IMR-90 (cell line): Measurements from ENCODE around the gene RYR2. TPM values are rescaled to one million over a fixed set of nuclear protein-coding genes. Genes with fewer than 3 reads are reported as not detected.

Experiments
- ATAC-seq: fragments of 200-7000 bp; cut with Tn5 transposase; 2 replicates; pipeline ENCODE4 v1.9.1; 2020; ENCODE audit warnings: low read depth, mild to moderate bottlenecking, moderate library complexity
- BruUV-seq: library from RNA; stranded (reverse); fragments of 400-500 nt; replicated peaks from 2 replicates; lab custom pipeline; 2021; lab: Mats Ljungman, UMichigan
- CTCF ChIA-PET: fragments of 300-600 bp; formaldehyde crosslinking; extraction: SDS; loops from one replicate; lab custom pipeline; 2021; ENCODE audit warnings: antibody characterized with exemption; lab: Yijun Ruan, JAX
- POLR2A ChIA-PET: fragments of 300-600 bp; sonication (Branson Sonifier 250); formaldehyde crosslinking; loops from one replicate; lab custom pipeline; 2022; ENCODE audit warnings: antibody characterized with exemption; ENCODE audit not compliant: unreplicated experiment; lab: Charles Lee
- DNase-seq: peaks from one replicate; pipeline ENCODE4 v3.0.0; 2013
- H2AFZ ChIP-seq: replicated peaks from 2 replicates; pipeline ENCODE3; 2013; ENCODE audit warnings: low read length, mild to moderate bottlenecking; ENCODE audit not compliant: poor library complexity
- H2AK5ac ChIP-seq: 2 replicates; pipeline ENCODE4 v1.6.1; 2013; ENCODE audit warnings: low read depth, low read length, inconsistent platforms
- H2AK9ac ChIP-seq: replicated peaks from 2 replicates; pipeline ENCODE3; 2013; ENCODE audit warnings: mild to moderate bottlenecking, low read depth, low read length, moderate library complexity; ENCODE audit not compliant: poor library complexity
- H2BK120ac ChIP-seq: 2 replicates; pipeline ENCODE4 v1.6.1; 2013; ENCODE audit warnings: low read depth, low read length, inconsistent platforms
- H2BK15ac ChIP-seq: 3 replicates; pipeline ENCODE4 v1.6.1; 2013; ENCODE audit warnings: low read depth, low read length, inconsistent platforms
- H2BK20ac ChIP-seq: 2 replicates; pipeline ENCODE4 v1.6.1; 2013; ENCODE audit warnings: low read depth, mild to moderate bottlenecking, inconsistent platforms, low read length, moderate library complexity
- H2BK5ac ChIP-seq: 2 replicates; pipeline ENCODE4 v1.6.1; 2013; ENCODE audit warnings: mild to moderate bottlenecking, low read depth, low read length, inconsistent platforms; ENCODE audit not compliant: poor library complexity, severe bottlenecking
- H3K14ac ChIP-seq: replicated peaks from 2 replicates; pipeline ENCODE4 v1.6.1; 2013; ENCODE audit warnings: low read depth, low read length, inconsistent platforms
- H3K18ac ChIP-seq: 2 replicates; pipeline ENCODE4 v1.6.1; 2013; ENCODE audit warnings: low read depth, low read length, control low read depth
- H3K23ac ChIP-seq: 2 replicates; pipeline ENCODE4 v1.6.1; 2013; ENCODE audit warnings: low read depth, low read length, inconsistent platforms
- H3K27ac ChIP-seq: 2 replicates; pipeline ENCODE4 v1.5.1; 2013; ENCODE audit warnings: mild to moderate bottlenecking, control low read depth, low read length; ENCODE audit not compliant: insufficient read depth
- H3K27me3 ChIP-seq: 2 replicates; pipeline ENCODE4 v1.6.1; 2013; ENCODE audit warnings: low read length; ENCODE audit not compliant: control insufficient read depth, insufficient read depth
- H3K36me3 ChIP-seq: 2 replicates; pipeline ENCODE4 v1.6.1; 2013; ENCODE audit warnings: low read length, mixed read lengths; ENCODE audit not compliant: control insufficient read depth, insufficient read depth
- H3K4ac ChIP-seq: 2 replicates; pipeline ENCODE4 v1.6.1; 2013; ENCODE audit warnings: low read depth, low read length, inconsistent platforms
- H3K4me1 ChIP-seq: 2 replicates; pipeline ENCODE4 v1.6.1; 2013; ENCODE audit warnings: low read length, mixed read lengths; ENCODE audit not compliant: control insufficient read depth, insufficient read depth
- H3K4me2 ChIP-seq: 2 replicates; pipeline ENCODE4 v1.6.1; 2013; ENCODE audit warnings: low read depth, mild to moderate bottlenecking, control low read depth, low read length, moderate library complexity
- H3K4me3 ChIP-seq: 2 replicates; pipeline ENCODE4 v1.5.1; 2013; ENCODE audit warnings: low read depth, mild to moderate bottlenecking, control low read depth, low read length, moderate library complexity; ENCODE audit not compliant: insufficient read depth
- H3K56ac ChIP-seq: 2 replicates; pipeline ENCODE4 v1.6.1; 2013; ENCODE audit warnings: low read length, inconsistent platforms; ENCODE audit not compliant: insufficient read depth; ENCODE audit errors: extremely low read depth
- H3K79me1 ChIP-seq, 2 experiments: 2 replicates each; pipeline ENCODE4 v1.6.1; 2013; ENCODE audit warnings: low read length in 2 of 2, inconsistent platforms in 1 of 2, low read depth in 1 of 2
- H3K9ac ChIP-seq: 2 replicates; pipeline ENCODE4 v1.6.1; 2013; ENCODE audit warnings: low read depth, low read length, control low read depth
- H3K9me1 ChIP-seq: 2 replicates; pipeline ENCODE4 v1.6.1; 2013; ENCODE audit warnings: low read length, inconsistent platforms; ENCODE audit not compliant: insufficient read depth
- H3K9me3 ChIP-seq: 2 replicates; pipeline ENCODE4 v1.6.1; 2013; ENCODE audit warnings: low read length; ENCODE audit not compliant: control insufficient read depth, insufficient read depth
- H4K20me1 ChIP-seq: 2 replicates; pipeline ENCODE4 v1.6.1; 2013; ENCODE audit warnings: low read length, inconsistent platforms; ENCODE audit not compliant: insufficient read depth
- H4K5ac ChIP-seq: 2 replicates; pipeline ENCODE4 v1.6.1; 2013; ENCODE audit warnings: mild to moderate bottlenecking, low read depth, low read length, control low read depth
- H4K8ac ChIP-seq, 2 experiments: 2 replicates each; pipeline ENCODE4 v1.6.1; 2013; ENCODE audit warnings: low read depth in 2 of 2, low read length in 2 of 2, control low read depth in 1 of 2, inconsistent platforms in 1 of 2
- H4K91ac ChIP-seq: 2 replicates; pipeline ENCODE4 v1.6.1; 2013; ENCODE audit warnings: low read depth, low read length, inconsistent platforms; ENCODE audit not compliant: insufficient read depth
- CEBPB ChIP-seq: IDR thresholded peaks from 2 replicates; pipeline ENCODE4 v1.6.1; 2012; ENCODE audit warnings: low read depth, low read length, improper control_type of control experiment
- CHD1 ChIP-seq: IDR thresholded peaks from 2 replicates; pipeline ENCODE4 v1.6.1; 2012; ENCODE audit warnings: low read depth, low read length, improper control_type of control experiment
- NFE2L2 ChIP-seq: fragments of 150-350 bp; IDR thresholded peaks from 2 replicates; pipeline ENCODE4 v1.6.1; 2016; ENCODE audit warnings: low read depth, mild to moderate bottlenecking, low read length
- RAD21 ChIP-seq: IDR thresholded peaks from 2 replicates; pipeline ENCODE4 v1.6.1; 2012; ENCODE audit warnings: low read length, improper control_type of control experiment
- WGBS, 2 experiments: methylation state at CpG; one replicate each; pipeline versions ENCODE4 v1.1.5 to v1.1.7; 2013; ENCODE audit warnings: missing lambda C conversion rate in 2 of 2; ENCODE audit not compliant: insufficient read length in 1 of 2; ENCODE audit errors: extremely low coverage in 2 of 2; 5-methylcytosine and 5-hydroxymethylcytosine counted together
- dilution Hi-C: fragments of 300-500 bp; cut with HindIII; formaldehyde crosslinking; loops from one replicate; pipeline ENCODE4 v1.14.3; 2018; ENCODE audit warnings: low sequenced_read_pairs; ENCODE audit not compliant: unreplicated experiment
- in situ Hi-C: fragments of 300-500 bp; cut with MboI; formaldehyde crosslinking; loops from 3 replicates; pipeline ENCODE4 v1.14.3; 2019; ENCODE audit warnings: low sequenced_read_pairs, inconsistent platforms, mixed read lengths
- intact Hi-C: fragments of 100-400 bp; cut with micrococcal nuclease; formaldehyde crosslinking; loops from 2 replicates; pipeline ENCODE4 v1.10.0; 2022
- polyA plus RNA-seq, 3 experiments: library from polyadenylated mRNA; depleted of rRNA; stranded (reverse); fragments of >200 nt; gene quantifications; 2 replicates each; pipeline ENCODE4 v1.2.3, GENCODE V29; 2012; ENCODE audit warnings: low replicate concordance in 1 of 3
- total RNA-seq: library from RNA; depleted of rRNA; stranded (reverse); fragments of >200 nt; gene quantifications from 2 replicates; pipeline ENCODE4 v1.2.3, GENCODE V29; 2012

RYR2 gene
- total and polyA plus RNA-seq, 2 of the 4 experiments (the other 2 are of a cell fraction) = not detected

DNA sequence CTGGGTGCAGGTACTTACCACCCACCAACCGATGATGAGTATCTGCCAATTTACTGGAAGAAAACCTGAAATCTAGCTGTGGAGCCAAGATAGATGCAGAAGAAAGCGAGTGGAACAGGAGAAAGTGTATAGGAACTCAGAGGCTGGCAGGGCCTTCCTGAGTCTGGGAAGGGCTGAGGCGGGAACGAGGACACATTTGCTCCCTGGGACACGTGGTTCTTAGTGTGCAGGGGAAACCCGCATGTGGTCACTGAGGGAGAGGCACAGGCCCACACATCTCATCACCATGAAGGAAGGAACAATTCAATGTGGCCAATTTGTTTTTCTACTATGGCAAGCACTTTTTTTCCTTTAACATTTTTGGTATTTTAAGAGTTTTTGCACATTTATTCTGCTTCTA lies 8.2 kb downstream of the RYR2 start:
- Histone ChIP-seq H3K79me1 (no peaks in the 10 kb centered on the region), H3K4ac (no peak overlapping the region), H3K9ac (no peak overlapping the region), H3K27me3 (no peaks in the 10 kb centered on the region), H2AK9ac (no peak overlapping the region), H2AK5ac (no peak overlapping the region), H3K23ac (no peak overlapping the region), H2BK15ac (no peak overlapping the region), H3K56ac (no peak overlapping the region), H3K18ac (no peak overlapping the region), H3K27ac (no peak overlapping the region), H3K4me3 (no peak overlapping the region), H2BK120ac (no peak overlapping the region), H4K91ac (no peak overlapping the region), H2AFZ (no peak overlapping the region), H2BK5ac (no peak overlapping the region), H2BK20ac (no peak overlapping the region), H4K8ac (no peak overlapping the region), H3K4me1 (no peaks in the 10 kb centered on the region), H3K4me2 (no peak overlapping the region), H3K36me3 (no peaks in the 10 kb centered on the region), H4K5ac (no peak overlapping the region), H4K20me1 (no peaks in the 10 kb centered on the region), H3K14ac (no peak overlapping the region), H3K9me3 (peaks cover 9% of the 10 kb centered on the region; the same call in 1 of the 2 replicates), H3K9me1 (no peaks in the 10 kb centered on the region)
- no TSS peak for BruUV-seq
- POLR2A ChIA-PET = no interaction called here
- in situ Hi-C loops = no loop called here
- intact Hi-C loops = no loop called here
- dilution Hi-C loops = no loop called here
- TF ChIP-seq CHD1 = no peak
- no peak for TF ChIP-seq CEBPB
- TF ChIP-seq RAD21 = no peak
- no peak for TF ChIP-seq NFE2L2
- no CpG with 5 or more reads among the region's 6 CpGs for WGBS, 2 experiments
- CTCF ChIA-PET = no interaction called here
- ATAC-seq = no peak
- no peak for DNase-seq
